Activated T-cell treated with anti-CD3 and anti-CD28 coated beads, Interleukin-2, amount 50 U/mL, for 1 hour (primary cell): Measurements from ENCODE around the gene GPR153.

Experiments used
- DNase-seq: peaks from one replicate; pipeline ENCODE4 v3.0.0-alpha.2; 2020

GPR153 gene

DNA sequence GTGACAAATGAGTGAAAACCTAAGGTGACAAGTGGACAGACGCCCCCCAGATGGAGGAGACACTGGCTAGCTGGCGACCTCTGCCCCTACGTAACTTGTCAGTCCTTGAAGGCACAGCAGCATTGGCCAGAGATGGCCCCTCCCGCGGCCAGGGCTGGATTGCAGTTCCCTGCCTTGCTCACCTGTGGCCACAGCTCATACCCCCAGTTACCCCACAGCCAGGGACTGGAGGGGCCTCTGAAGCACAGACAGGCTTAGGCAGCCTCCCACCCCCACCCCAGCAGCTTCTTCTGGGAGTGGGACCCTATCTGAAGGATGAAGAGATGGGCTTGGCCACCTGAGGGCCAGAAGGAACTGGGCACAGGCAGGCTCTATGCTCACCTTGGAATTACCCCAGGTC is 13.2 kb downstream of the GPR153 start:
- DNase-seq = no peak

DNA sequence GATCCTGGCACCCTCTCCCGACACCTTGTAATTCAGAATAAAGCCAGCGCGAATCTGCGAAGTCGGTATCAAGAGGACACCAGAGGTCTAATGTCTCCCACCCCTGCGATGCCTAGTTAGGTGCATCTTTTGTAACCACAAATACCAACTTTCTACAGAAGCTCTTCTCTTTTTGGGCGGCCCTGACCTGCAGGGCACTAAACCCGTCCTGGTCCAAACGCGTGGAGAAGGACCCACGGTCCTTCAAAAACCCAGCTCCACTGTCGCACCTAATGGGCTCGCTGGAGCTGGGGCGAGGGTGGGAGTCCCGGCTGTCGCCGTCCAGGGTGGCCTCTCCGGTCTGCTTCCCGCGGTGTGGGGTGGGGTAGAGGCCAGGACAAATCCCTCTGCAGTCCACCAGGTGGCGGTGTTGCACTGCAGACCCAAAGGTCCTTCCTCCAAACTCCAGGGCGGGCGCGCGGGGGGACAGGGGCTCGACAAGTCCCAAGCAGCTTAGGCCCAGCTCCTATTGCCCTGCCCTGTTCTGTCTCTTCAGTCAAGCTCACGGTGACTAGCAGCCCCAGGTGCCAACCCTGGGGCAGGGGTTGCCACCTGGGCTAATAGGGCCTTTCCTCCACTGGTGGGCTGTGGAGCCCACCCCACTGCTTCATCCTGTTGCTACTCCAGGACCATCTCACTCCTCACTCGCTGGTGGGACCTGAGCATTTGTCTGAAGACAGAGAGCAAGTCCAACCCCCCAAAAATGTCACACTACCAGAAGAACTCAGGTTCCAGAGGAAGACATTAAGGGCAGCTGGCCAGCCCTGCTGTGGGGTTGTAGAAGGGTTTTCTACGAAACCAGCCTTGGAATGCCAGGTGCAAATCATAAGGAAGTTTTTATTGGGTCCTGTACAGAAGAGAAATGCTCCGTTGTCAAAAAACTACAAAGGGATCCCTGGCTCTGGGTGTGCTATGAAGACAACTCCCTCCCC is 14.1 kb downstream of the GPR153 start:
- DNase-seq = peak; percentile 82

DNA sequence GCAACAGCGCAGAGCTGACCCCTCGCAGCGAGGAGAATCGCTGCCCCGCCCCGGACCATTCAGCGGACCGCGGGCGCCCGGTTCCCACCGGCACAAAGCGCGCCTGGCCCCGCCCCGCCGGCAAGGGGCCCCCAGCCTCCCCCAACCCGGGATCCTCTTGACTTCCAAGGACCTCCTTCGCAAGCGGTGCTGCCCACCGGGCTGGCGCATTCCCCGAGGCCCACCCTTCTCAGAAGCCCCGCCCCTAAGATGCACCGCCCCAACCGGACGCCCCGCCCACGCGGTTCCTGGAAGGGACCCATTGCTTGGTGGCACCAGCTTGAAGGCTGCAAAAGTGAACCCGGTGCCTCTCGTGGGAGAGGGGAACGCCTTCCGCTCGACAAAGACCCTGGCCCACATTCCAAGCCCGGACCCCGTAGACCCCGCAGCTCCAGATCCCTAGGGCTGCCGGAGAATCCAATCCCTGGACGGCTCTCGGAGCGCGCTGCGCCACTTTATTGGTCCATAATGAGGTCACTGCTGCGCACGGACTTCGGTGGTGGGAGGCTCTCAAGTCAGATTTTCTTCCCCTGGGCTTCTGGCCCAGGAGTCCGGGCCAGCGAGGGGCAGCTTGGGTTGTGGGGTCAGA is 14.9 kb downstream of the GPR153 start:
- peak; percentile 54 for DNase-seq

DNA sequence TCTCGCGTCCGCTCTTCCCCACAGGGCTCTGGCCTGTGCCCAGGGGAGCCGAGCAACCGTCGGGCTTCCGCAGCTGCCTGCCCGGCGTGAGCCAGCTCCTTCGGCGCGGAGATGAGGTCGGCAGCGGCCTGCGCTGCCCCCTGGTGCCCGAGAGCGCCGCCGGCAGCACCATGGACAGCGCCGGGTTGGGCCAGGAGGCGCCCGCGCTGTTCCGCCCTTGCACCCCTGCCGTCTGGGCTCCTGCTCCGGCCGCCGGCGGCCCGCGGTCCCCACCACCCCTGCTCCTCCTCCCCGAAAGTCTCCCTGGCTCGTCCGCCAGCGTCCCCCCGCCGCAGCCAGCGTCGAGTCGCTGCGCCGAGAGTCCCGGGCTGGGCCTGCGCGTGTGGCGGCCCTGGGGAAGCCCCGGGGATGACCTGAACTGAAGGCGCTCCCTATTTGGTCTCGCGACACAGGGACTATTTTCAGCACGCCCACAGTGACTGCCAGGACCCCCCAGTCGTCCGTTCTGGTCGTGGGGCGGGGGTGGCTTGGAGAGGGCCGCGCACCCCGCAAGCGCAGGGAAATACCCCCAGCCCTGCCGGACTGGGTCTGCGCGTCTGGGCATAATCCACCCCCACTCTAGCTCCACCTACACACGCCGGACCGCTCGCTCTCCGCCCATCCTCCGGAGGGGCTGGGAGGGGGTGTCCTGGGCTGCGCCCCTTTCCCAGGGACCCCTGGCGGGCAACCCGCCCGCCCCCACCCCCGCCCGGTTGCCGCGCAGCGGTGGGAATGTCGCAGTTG is 15.6 kb downstream of the GPR153 start:
- DNase-seq = peak; percentile 83

DNA sequence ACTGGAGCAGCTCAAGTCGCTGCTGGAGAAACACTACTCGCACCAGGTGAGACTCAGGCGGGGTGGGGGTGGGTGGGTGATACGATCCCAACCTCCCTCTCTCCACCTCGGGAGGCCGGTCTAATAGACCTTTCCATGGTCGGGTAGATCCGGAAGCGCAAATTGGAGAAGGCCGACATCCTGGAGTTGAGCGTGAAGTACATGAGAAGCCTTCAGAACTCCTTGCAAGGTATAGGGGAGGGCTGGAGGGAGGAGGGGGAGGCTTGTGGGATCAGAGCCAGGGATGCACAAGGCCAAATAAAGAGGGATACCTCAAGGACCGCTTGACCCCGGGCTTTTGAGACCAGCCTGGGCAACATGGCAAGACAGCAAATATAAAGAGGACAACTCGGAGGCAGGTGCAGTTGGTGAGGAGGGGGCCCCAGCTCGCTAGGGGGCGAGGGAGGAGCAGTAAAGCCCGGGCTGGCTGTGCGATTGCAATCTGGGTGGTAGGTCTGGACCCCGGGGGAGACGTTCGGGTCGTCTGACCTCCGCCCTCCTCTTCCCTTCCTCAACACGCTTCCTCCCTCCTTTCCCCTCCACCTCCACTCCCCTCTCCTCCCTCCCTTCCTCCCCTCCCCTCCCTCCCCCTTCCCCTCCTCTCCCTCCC is 16.4 kb downstream of the GPR153 start:
- no peak for DNase-seq

DNA sequence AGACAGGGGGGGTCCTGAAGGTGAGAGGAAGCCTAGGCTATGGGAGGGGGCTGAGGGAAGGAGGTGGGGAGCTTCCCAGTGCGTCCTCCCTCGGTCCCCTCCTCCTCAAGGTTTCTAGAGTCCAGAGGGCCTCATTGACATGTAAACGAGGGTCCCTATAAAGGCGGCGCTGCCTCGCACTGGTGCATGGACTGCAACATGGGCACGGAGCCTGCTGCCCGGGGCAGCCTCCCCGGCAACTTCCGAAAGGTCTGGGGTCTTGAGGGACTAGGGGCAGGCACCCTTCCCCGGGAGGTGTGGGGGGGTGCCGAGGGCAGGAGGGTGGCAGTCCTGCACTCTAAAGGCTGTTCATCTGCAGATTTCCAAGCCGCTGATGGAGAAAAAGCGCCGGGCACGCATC is 16.9 kb downstream of the GPR153 start, which contains the start of gene HES3:
Gene HES3, plus strand, starts transcription at position 187 of the 400 bp plus-strand sequence. Its CDS starts 187 bp downstream, at position 374.
- no peak for DNase-seq

DNA sequence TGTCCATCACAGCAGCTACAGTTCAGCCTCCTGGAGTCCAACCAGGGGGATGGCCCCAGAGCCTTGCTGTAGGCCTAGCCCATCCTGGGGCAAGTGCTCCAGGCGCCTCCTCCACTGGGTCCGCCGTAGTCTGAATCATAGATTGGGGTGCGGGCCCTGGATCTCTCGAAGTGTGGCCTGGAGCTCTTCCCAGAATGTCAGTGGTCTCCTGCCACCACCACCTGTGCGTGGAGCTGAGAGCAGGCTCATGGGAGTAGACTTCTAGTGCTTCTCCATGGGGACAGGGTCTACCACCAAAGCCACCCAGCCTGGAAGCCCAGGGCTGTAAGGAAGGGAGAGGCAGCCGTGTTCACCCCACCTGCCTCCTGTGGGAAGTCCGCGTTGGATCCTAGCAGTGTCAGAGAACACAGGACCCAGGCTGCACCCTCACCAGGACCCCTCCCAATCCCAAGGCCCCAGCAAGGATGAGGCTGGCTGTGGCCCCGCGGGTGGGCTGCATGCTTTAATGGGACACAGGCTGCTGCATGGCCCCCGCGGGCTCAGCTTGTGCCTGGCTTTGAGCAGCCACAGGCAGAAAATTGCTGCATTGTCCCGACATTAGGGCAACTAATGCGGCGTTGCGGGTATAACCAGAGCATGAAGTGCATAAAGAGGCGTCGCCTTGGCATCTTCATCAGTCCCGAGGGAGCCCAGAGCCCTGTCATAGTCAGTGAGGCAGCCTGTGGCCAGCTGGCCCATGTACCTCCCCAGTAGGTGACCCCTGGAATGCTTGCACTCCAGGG is 17.7 kb downstream of the GPR153 start:
- no peak for DNase-seq

DNA sequence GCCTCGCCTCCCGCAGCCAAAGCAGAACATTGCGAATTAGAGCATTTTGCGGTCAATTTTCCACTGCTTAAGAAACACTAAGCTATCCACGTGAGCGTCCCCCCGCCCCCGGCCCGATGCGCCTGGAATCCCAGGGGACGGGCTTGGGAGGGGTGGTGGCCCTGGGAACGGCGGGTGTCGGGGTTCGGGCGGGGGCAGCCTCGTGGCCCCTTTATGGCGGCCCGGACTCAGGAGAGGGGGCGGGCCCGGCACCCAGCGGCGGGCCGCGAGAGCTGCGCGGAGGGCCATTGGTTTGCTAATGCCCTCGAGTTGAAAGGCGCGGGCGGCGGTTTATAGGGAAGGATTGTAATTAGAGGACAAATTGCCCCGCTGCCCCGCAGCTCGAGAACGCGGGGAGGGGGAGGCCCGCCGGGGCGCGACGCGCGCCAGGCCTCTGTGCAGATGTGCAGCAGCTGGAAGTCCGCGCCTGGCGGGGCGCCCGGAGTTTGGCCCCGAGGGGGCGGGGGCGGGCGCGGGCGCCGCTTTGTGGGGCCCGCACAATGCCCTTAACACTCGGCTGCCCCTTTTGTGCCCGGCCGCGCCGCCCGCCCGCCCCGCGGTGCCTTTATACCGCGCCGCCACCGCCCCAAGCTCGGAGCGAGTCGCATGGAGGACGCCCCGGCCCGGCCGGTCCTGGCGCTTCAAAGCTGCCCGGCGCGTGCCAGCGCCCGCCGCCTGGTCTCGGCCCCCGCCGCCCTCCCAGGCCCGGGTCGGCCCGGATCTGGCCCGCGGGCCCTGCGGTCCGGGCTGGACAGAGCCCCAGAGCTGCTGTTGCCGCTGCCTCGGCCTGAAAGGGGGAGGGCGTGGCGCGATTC is 18.8 kb downstream of the GPR153 start:
- no peak for DNase-seq

DNA sequence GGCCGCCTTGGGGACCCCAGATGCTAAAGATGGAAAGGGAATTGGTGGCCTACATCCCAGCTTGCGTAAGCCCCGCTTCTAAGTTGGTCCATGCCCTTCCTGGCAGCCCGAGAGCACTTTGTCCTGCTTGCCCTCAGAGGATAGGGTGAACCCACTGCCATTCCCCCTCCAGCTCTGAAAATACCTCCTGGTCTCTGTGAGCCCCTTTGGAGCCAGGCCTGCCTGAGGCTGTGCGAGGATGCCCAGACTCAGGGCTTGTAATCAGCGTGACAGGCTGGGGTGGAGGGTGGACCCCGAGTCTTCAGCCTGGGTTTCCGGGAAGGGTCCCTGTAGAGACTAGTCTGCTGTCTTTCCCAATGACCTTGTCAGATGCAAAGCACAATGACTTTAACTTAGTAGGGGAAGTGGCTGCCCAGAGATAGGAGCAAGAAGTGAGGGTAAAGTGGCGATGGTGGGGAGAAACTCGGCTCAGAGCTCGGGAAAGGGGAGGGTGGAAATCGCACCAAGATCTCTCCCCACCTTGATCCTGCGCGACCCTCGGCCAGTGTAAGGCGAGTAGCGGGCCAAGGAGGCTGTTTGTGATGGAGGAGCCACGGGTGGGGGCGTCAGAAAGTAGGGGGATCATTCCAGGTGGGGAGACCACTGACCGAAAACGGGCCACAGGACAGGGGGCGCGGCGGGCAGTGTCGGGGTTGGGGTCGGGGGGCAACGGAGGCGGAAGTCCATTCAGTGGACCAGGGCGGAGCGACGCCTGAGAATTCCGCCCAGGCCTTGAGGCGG is 19.6 kb downstream of the GPR153 start:
- no peak for DNase-seq

DNA sequence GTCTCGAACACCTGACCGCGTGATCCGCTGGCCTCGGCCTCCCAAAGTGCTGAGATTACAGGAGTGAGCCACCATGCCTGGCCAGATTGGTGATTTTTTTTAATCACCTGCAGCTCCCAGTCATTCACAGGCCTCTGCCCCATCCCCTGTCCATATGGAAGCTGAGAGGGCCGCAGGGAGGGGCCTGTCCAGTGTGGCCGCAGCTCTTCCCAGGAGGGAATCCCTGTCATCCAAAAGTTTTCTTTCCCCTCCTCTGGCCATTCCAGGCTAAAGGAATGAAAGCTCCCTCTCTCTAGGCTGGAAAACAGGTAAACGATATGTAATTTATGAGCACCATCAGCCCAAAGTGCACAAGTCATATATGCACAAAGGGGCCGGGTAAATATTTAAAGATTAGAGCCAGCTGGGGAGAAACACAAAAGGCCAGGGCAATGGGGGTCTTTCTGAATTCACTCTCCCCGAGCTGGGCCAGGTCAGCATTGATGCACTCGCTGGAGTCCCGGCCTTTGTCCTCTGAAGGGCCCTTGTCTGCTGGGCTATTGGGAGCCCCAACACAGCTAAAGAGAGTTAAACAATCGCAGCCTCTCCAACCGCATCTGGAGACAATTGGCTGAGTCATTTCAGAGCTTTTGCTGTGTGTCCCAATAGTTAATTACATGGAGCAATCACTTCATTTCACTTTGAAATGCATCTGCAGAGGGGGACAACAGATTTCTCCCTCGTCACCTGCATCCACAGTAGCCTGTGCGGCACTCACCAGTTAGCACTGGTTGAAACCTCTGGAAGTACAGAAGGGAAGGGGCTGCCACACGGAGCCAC is 20.7 kb downstream of the GPR153 start:
- DNase-seq = no peak

DNA sequence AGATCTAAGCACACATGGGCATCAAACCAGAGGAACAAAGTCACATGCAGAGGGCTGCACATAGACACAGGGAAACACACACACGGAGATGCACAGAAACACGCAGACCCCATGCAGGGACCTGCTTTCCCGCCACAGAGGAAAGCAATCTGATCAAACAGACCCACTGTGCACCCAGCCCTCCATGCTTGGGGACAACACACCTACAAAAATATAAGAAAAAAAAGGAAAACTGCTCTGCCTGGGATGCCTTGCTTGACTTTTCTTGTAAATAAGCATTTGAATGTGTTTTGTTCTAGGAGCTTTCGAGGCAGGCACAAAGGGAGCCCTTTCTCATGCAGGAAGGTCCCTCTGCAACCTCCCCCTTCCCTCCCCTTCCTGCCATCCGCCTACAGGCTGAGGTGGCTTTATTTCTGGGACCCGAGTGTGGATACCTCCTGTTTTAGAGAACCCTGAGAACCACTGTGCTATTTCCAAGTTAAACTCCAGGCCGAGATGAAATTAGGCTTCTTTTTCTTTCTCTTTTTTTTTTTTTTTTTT is 21.6 kb downstream of the GPR153 start:
- DNase-seq = no peak

DNA sequence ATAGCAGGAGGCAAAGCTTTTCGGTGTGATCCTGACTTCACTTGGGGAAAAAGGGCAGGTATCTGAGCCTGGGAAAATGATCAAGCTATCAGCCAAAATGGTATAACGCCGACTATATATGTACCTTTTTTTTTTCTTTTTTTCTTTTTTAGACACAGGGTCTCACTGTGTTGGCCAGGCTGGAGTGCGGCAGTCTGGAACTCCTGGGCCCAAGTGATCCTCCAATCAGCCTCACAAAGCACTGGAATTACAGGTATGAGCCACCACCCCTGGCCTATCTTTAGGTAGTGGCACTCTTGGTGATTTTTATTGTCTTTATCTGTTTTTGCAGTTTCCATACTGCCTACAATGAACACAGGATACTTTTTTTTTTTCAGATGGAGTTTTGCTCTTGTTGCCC is 23.8 kb downstream of the GPR153 start:
- no peak for DNase-seq

DNA sequence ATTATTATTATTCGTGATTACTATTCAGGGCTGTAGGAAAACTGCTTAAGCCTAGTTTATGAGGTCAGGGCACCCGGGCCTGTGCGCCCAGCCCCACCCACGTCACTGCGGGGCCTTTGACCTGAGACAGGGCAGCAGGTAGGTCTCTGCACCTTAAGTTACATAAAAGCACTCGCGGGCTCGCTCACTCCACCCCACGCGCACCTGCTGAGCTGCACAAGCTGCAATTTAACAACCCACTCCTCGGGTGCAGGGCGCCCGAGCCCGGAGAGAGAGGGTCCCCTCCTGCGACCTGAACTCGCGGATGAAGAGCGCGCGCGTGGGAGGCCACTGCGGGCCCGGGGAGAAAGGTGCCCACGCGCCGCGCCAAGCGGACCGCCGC is 25.6 kb downstream of the GPR153 start:
- DNase-seq = no peak

DNA sequence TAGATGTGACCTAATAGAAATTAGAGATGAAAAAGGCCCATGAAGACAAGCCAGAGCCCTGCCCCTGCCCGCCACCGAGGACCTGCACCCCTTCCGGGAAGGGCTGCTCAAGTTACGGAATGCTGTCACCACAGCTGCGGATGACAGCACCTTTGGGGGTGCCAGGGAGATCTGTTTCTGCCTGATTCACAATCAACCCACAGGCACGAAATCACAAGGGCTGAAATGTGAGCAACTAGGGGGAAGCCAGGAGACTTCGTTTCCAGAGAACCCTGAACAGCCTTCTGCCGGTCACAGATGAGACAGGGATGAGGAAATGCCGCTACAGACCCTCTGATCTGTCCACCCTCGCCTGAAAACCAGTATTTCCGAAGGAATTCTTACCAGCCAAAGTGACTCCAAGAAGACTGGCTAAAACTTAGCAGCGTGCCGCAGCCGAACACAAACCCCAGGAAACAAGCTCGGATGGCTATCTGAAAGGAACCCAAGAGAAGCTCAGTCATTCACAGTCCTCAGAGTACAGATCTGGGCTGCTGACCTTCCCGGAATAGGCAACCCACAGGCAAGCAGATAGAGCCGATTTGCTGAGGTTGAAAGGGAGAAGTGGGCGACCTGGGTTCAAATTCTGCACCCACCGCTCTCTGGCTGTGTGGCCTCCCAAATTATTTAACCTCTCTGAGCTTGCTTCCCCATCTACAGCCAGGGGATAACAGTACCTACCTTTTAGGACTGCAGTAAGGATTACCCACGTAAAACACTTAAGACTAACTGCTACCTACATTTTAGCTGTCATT is 26.2 kb downstream of the GPR153 start:
- DNase-seq = no peak

DNA sequence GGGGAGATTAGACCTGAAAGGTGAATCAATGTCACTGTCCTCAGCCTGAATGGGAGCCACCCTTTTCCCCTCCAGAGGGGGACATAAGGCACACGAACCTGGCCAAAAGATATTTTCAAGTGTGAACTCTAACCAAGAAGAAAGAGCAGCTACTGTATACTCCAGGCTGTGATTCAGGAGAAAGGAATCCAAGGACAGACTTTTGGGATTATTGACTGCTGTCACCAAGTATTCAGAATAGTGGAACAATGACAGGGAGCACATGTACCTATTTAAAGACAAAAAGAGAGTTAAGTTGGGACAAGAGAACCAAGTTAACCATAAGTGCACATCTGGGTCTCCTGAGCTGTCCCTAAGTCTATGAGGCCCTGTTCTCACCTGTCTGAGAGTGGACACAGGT is 27.5 kb downstream of the GPR153 start:
- DNase-seq = no peak

DNA sequence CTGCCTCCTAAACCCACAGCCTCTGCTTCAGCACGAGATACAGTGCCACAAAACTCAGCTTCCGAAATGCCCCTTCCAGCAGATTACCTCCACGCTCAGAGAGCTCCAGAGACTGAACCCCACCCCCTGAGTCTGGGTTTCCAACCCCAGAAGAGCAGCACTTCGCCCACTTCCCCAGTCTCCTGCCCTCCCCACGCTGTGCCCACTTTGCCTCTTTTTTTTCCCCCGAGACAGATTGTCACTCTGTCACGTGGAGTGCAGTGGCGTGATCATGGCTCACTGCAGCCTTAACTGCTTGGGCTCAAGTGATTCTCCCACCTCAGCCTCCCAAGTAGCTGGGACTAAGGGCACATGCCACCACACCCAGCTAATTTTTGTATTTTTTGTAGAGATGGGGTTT is 35.2 kb downstream of the GPR153 start:
- DNase-seq = no peak

DNA sequence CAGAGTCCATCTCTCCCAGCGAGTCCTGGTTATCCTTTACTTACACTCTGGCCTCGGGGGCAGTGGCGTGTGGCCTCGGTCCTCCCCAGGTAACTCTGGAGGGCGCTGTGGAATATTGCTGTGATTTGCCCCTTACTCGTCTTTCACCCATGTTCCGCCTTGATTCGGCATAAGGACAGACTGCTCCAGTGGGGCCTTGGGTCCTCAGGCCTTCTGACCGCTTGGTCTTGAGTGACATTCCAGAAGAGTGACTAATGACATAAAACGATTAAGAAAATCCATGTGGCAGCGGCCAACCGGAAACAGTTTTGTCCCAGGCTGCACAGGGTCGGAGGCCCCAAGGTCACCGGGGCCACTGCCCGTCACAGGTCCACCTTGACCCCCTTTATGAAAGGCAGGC is 36.2 kb downstream of the GPR153 start:
- no peak for DNase-seq

DNA sequence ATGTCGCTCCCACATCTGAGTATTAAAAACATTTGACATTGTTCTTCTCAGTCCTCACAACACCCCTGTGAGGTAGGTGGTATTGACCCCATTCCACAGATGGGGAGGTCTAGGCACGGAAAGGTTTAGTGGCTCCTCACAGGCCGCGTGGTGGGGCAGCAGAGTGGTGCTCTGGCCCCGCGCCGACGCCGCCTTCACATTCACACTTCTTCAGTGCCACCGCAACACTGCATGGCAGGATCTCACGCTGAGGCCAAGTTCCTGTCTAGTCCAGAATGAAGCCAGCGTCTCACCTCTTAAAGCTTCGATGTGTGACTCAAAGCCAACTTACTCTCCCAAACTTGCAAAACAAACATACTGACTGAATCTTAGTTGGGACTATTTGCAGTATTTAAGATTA is 37.3 kb downstream of the GPR153 start:
- DNase-seq = no peak
